SKM-1 (cell line): ENCODE results near the gene ZFP92.
"Not testable (repeated sequence)": the region's sequence is repeated elsewhere in the genome, so short reads cannot be mapped to it uniquely, and the experiment has no call there.

Experiments used
- DNase-seq: peaks from one replicate; lab custom pipeline; 2025; ENCODE audit not compliant: unreplicated experiment; lab: John Stamatoyannopoulos, UW

ZFP92 gene

GRCh38 chrX:153411255-153411987, at the start of gene ZFP92:
Gene ZFP92 (plus strand): TSS chrX:153411472. CDS start chrX:153418323, 6,851 bp downstream.
- DNase-seq = no peak

- no peak for DNase-seq
These were observed 49.4 kb upstream of the ZFP92 start for GRCh38 chrX:153361781-153362397.

DNA sequence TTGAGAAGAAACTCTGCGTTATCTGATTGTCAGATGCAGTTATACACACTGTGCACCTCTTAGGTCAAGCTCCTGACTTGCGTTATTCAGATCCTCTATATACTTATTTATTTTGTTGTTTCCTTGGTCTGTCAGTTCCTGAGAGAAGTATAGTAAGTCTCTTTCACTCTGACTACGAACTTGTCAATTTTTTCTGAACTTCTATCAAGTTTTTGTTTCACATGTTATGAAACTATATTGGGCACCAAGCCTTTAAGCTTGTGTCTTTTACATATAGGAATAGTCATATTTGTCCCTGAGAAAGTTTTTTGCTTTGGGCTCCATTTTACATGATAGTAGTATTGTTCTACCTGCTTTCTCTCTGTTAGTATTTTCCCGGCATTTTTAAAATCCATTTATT, 45.6 kb upstream of the ZFP92 start:
- DNase-seq = no peak

GRCh38 chrX:153366119-153366518, 45.2 kb upstream of the ZFP92 start:
- no peak for DNase-seq

DNA sequence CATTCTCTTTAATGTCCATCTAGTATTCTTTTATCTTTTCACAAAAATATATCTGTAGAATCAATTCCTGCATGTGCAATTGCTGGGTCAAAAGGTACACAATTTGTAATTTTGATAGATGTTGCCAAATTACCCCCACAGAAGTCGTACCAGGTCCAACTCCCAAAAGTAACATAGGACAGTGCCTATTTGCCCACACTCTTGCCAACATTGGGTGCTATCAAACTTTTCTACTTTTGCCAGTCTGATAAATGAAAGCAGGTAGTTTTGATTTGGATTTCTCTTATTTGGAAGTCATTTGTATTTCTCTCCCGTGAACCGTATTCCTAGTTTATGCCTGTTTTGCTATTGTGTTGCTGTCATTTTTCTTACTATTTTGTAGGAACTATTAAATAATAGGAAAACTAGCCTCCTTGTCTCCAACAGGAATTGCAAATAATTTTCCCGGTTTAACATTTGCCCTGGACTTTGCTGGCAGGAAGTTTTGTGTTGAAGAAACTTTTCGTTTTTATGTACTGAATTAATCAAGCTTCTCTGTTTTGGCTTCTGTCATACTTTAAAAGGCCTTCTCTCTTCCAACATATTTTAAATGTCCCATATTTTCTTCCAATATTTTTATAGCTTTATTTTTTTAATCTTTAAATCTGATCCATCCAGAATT, 44.3 kb upstream of the ZFP92 start:
- no peak for DNase-seq

DNA sequence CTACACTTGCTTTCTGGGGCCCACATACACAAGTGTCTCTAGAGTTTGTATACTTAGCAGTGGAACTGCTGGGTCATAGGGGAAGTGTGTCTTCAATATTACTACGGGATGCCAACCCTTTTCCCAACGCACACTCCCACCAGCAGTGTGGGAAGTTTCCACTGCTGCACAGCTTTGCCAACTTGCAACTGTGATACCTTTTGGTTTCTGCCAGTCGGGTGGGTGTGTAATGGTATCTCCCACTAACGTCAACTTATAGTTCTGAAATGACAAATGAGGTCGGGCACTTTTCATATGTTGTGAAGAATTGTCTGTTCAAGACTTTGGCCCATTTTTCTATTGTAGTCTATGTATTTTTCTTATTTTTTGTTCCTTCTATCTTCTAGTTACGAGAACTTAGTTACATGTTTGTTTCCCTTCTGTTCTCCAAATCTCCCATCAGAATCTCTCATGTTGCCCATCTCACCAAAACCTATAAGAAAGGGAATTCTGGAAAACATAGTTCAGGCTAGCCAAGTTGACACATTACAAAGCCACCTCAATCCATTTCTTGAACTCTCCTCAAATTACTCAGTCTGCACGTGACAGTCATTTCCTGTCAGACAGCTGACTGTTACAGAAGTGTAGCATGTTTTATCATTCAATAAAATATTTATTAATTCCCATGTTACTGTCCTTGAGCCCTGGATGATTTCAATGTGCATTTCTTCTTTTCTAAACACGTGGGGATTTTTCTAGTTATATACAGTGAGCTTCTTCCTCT, 40.8 kb upstream of the ZFP92 start:
- DNase-seq = no peak

- DNase-seq = no peak
These were observed 40.0 kb upstream of the ZFP92 start for GRCh38 chrX:153371256-153371655.

- DNase-seq = no peak
These were observed 38.3 kb upstream of the ZFP92 start for GRCh38 chrX:153372949-153373348.

GRCh38 chrX:153374426-153374825, 36.8 kb upstream of the ZFP92 start:
- DNase-seq = no peak

- DNase-seq = no peak
These were observed 35.7 kb upstream of the ZFP92 start for GRCh38 chrX:153375571-153375970.

DNA sequence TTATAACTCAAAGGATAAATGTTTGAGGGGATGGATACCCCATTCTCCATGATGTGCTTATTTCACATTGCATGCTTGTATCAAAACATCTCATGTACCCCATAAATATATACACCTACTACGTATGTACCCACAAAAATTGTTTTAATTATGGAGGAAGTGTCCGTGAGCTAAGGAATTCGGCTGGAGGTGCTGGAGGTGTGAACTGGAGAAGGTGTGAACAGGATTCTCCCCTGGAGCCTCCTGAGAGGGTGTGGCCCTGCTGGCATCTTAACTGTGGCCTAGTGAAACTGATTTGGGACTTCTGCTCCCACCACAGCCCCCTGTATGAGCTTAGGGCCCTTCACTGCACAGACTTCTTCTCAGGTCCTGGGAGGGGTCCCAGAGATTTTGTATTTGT, 33.5 kb upstream of the ZFP92 start:
- no peak for DNase-seq

GRCh38 chrX:153378607-153379006, 32.7 kb upstream of the ZFP92 start:
- DNase-seq = no peak

DNA sequence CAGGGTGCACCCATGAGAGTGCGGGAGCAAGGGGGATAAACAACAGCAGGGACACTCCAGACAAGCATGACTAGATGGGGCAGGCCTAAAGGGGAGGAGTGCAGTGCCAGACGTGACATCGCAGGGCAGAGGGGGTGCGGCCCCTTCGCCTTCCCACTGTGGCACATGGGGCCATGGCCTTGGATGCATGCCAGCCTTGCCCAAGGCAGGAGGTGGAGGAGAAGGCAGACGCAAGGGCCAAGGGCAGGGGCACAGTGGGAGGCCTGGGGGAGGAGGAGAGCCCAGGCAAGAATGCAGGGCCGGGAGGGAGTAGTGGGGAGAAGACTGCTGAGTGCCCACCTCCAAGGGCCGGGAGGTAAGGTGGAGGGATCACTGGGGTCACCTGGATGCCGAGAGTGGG, 31.8 kb upstream of the ZFP92 start:
- no peak for DNase-seq

GRCh38 chrX:153379971-153380581, 31.2 kb upstream of the ZFP92 start:
- no peak for DNase-seq

GRCh38 chrX:153380691-153381090, 30.6 kb upstream of the ZFP92 start:
- no peak for DNase-seq

- no peak for DNase-seq
These were observed 29.4 kb upstream of the ZFP92 start for GRCh38 chrX:153381684-153382532.

DNA sequence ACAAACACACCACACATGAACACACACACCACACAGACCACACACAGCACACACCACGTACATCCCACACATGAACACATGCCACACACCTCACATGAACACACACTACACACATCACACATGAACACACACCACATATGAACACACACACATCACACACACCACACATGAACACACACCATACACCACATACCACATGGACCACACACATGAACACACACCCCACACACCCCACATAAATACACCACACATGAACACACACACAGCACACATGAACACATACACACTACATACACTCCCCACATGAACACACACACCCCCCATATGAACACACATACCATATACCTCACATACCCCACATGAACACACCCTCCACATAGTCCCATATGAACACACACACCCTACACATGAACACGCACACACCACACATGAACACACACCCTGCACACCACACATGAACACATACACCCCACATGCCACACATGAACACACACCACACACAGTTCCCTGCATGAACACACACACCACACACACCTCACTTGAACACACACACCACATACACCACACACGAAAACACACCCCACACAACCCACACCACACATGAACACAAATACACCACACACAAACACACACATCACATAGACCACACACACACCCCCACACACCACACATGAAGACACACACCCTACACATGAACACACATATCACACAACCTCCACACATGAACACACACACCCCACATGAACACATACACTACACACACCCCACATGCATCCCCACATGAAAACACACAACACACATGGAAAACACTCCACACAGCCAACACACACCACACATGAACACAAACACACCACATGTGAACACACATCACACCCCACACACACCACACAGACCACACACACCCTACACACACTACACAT, 28.4 kb upstream of the ZFP92 start:
- no peak for DNase-seq

DNA sequence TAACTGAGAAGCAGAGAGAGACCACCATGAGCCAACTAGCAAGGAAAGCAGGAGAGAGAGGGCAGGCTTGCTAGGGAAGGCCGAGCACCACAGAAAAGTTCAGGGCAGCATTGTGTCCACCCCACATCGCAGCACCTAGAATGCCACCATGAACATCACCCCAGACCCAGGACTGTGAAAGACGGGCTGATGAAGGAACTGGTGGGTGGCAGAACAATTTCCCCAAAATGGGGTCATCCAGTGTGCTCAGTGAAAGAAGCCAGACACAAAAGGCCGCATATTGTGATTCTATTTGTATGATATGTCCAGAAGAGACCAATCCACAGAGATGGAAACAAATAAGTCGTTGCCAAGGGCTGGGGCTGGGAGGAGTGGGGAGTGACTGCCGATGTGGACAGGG, 26.9 kb upstream of the ZFP92 start:
- no peak for DNase-seq

DNA sequence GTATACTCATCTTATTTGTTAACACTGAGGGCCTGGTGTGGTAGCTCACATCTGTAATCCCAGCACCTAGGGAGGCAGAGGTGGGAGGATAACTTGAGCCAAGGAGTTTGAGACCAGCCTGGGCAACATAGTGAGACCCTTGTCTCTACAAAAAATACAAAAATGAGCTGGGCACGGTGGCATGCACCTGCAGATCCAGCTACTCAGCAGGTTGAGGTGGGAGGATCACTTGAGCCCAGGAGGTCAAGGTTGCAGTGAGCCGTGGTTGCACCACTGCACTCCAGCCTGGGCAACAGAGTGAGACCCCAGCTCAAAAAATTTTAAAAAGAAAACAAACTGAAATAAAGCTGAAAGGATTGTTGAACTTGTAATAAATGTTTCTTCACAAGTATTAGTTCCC, 26.3 kb upstream of the ZFP92 start:
- not testable (repeated sequence) for DNase-seq
